ENCODE results near the gene COLEC12.

The COLEC12 gene

DNA sequence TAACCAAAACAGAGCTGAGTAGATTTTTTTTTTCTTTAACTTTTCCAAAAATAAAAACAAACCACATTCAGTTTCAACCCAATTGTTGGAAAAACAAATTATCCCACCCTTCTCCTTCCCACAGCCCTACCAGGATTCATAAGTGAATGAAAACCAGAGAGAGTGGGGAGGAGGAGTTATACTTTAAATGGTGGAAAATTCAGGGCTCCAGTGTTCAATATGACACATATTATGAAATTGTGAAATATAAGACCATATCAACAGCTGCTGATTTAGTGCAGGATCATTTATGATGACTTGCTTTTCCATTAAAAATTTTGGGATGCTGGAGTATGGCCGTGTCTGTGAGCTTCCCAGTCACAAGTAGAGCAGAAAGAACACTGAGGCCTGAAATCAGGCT lies 26.7 kb downstream of the COLEC12 start:
- no peak for DNase-seq

DNA sequence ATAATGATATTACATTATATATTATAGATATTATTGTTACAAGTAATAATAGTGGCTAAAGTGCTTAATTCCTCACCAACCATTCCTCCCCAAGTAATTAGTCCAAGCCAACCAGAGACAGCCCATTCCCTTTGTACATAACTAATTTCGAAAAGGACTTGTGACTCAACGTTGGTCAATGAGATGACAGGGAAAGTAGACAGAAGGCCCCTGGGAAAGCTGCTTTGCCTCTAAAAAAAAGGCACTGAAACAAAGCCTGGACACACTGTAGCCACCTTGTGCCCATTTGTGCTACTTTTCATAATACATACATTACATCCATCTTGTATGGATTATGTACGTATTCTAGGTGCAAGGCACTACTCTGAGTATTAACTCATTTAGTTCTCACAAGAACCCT lies 28.8 kb downstream of the COLEC12 start:
- DNase-seq, result no peak

DNA sequence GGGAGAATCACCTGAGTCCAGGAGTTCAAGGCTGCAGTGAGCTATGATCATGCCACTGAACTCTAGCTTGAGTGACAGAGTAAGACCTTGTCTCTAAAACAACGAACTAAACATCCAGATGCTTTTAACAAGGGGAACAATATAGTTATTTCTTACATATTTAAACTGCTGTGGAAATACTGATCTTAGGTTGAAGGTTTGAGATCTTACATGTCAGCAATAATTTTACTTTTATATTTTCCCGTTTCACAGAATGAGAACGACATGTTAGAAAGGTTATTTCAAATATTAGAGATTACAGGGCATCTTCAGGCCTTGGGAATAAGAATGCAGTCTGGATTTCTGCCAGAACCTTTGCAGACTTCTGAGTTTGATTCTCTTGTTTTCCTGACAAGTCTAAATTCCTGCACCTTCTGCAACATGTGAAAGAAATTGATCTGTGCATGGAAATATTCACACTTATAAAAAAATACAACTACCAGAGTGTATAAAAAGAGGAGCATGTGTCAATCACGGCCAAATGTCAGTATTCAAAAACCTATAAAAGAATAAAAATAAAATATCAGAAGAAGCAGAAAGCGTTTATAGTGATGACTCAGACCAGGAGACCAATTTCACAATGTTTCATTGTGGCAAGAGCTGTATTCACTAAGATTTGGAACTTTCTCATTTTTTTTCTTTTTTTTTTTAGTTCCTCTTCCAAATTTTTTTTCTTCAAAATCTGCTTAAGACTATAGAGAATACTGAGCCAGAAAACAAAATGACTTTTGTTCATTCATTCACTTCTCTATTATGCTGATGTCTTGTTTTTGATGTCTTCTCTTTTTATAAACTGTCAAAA lies 29.6 kb downstream of the COLEC12 start:
- no peak for DNase-seq

DNA sequence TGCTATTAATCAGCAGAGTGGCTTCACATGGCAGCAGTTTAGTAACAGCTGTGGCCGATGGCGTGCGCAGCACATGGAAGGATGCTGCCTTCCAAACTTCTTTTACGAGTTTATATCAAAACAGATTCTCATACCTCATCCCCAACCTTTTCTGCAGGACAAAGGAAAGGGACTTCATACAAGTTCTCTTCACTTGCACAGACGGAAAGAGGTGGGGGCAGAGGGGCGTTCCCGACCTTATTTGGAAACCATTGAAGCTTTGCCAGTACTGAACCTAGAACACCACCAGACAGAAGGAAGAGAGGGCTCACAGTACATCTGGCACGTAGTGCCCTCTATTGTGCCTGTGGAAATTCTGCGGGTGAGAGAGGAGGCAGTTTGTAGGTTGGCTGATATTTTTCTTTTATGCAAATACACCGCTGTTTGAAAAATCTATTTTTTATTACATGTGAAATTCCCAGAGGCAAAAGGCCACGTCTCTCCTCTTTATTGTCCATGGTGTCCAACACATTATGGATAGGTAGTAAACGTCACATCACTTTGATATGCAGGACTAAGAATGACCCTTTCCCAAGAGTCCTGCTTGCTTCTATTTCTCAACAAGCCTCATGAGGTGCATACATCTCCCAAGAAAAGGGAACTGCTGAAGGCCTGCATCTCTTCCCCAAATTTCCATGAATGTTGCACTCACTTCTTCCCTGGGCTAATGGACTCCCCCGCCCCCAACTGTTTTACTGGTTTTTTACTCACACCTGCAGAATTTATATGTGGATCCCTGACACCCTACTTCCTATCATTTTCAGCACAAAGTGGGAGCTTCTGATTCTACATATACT lies 31.3 kb downstream of the COLEC12 start:
- no peak for DNase-seq

DNA sequence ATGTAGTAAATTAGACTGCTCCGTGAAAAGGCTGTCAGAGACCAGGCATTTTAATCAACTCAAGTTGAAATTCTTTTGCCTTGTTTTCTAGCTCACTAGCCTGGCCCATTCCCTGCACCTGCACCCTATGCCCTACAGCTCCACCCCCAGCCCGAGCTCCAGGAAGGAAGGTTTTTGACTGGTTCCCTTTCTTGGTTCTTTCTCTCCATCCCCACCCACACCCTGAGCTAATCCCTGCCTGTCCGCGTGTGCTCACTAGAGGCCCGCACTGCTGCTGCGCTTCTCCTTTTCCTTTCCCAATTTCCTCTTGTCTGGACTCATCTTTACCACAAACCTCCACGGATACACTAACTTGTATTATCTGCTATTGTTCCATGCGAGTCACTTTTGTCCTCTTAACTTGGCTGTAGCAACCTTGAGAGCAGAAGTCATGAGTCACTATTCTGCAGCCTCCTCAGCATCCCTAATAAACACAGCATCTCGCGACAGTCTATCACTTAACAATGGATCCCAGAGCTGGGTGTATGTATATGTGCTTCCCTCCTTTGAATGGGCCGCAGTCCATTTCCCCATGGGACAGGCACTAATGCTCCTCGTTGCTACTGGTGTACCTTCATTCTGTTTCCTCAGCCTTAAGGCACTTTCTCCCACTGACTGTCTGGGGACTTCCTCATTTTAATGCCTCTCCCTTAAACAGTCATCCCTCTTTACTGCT lies 36.5 kb downstream of the COLEC12 start:
- no peak for DNase-seq

DNA sequence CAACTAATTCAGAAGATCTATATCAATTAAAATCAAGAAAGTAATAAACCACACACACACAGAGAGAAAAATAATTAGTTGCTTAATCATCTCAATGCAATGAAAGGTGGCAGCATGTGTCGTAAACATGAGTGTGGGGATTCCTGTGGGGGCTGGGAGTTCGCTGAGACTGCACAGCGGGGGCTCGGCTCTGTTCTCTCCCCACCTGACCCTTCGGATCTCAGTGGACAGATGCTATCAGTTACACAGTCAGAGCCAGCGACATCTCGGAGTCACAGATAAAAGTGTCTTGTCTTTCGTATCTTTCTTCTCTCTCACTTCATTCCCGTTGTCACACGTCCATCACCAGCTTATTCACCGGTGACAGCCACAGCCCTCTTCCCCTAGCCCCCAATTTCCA lies 37.1 kb downstream of the COLEC12 start:
- no peak for DNase-seq

DNA sequence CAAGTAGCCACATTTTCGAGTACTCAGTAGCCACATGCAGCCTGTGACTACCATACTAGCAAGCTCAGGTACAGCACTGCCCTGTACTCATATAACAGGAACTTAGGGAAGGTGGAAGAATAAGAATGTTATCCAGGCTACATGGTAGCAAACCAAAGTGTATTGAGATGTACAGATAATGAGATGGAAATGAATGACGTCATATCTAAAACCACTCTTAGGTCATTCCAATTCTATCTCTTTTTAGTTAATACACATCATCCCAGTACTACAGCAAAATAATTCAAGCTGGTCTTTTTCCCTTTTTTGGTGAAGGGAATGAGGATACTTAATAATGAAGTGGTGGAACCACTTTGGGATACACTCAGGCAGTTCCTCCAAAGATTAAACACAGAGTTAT lies 38.7 kb downstream of the COLEC12 start:
- DNase-seq, result no peak

DNA sequence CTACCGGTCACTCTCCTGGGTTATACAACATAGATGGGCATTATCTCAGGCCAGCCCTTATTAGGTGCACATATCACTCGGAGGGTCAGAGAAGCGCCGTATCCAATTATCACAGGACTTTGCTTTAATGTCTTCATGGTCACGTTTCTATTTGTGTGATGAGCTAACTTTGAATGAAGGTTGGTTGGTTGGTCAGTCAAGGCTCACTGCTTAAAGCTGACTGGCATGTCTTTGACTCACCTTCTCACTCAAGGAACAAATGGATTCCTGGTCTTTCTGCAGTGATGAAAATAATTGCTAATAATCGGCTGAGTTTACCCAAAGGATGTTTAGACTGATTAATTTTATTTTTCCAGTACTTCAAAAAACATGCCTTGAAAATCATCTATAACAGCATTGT lies 39.7 kb downstream of the COLEC12 start:
- no peak for DNase-seq

DNA sequence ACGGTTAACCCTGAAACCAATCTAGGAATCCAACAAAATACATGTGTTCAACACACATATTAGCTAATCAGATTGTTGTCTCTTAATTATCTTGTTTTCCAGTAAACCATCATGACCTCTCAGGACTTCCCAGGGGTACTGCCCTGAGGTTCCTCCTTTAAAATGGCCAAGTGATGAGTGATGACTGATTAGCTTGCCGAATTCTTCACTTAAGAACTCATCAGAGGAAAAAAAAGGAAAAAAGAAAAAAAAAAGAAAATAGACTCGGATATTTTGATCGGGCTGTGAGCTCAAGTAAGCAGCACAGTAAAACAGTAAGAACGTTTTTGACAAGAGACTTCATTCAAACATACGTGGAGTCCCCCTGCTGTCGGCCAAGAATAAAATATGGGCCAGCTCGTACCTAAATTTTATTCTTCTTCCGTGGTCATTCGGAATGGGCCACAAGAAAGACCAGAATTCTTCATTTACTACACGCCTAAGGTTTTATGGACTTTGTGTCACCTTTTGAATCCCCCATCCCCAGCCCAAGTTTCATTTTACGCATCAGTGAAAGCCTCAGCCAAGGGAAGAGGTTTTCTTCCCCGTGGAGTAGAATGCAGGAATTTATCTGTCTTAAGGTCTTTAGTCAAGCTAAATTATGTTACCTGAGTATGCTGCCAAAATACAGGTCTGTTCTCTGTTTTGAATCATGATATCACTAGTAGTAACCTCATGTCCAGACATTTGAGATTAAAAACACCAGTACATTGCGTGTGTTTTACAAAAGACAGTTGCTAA lies 40.5 kb downstream of the COLEC12 start:
- DNase-seq, result no peak

DNA sequence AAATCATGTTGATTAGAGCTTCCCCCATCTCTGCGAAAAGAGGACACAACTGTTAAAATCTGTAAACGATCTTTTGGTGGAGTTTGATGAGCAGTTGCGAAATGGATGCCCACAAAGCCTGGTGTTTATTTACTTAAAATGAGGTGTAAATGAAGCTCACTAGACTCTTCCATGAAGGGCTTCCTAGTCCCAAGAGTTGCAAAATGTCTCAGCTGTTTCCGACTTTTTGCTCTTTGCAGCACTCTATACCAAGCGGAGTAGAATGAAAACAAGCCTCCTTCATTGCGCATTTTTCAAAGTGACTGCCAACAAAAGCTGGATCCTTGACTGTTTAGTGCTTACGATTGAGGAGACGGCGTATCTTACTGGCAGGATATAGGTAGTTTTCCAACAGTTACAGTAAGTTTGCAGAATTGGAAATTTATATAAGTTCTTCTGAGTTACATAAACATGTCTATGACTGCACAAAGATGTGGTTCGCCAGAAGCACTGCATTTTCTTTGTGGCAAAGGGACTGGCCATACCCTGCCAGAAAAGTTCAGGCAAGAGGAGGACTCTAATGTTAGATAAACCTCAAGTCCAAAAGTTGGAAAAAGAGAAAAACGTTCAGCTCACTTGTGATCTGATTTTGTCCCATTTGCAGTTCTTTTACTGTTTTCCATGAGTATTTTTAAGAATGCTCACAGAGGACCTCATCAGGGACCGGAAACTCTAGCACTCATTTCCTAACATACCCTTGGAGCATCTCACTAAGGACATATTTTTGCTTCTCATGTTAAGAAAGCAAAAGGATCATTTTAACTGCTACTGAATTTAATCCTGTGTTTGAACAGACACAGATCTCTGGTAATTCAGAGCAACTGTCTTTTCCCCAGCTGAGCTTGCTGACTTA lies 42.7 kb downstream of the COLEC12 start:
- no peak for DNase-seq

DNA sequence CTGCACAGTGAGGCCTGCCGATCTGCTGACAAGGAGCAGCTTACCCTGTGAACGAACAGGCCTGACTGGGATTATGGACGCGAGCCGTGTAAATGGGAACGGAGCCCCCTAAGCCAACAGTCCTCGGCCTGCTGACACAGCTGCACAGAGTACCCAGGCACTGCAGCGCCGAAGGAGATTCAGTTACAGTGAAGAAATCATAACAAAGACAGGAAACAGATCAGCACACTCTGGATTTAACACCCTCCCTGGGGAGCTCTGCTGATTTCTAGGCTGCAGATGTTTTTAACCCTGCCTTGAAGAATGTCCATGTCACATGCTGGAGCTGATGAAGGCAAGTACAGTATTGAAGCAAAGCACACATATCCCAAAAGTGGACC lies 43.4 kb downstream of the COLEC12 start:
- DNase-seq, result no peak

DNA sequence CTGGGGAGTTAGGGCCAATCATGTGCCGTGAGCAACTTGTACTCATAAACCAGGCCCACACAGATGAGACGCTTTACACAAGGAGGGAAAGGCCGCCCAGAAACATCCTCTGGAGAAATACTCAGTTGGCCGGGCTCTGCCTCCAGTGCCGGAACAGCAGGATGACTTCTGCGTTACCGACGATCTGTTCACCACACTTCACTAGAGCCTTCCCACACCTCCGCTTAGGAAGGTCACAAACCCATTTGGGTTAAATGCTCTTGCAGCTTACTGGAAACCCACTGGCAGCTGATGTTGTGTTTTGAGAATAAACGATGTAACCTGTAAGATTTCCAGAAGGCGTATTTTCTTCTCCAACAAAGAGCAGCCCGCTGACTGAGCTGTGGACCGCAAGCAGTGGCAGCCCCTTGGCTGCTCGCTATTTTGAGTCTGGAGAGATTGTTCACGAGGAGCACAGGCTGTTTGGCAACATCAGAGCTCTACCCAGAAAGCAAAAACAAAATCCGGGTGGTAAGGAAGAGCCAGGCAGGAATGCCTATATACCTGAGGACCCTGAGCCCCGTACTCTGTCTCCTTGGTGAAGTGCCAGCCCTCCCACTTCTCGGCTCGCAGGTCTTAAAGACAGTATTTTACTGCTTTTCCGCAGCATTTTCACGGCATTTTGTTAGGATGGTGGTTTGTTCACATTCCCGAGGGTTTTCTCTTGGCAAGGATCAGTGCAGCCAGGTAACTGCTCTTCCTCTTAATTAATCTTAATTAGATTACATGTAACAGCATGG lies 44.0 kb downstream of the COLEC12 start:
- no peak for DNase-seq

DNA sequence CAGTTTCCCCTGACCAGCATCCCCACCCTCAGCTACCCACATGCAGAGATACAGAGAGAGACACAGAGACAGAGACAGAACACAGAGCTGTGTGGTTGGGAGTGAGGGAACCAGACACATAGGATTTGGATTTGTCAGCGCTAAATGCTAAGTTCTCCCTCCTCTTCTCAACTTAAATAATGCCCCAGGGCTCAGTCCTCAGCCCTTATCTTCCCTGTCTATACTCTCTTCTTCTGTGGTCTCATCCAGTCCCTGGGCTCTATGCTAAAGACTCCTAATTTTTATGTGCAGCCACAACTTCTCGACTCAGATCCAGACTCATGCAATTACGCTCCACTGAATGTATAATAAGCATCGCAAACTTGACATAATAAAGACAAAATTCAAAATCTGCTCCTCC lies 47.1 kb downstream of the COLEC12 start:
- DNase-seq, result no peak

DNA sequence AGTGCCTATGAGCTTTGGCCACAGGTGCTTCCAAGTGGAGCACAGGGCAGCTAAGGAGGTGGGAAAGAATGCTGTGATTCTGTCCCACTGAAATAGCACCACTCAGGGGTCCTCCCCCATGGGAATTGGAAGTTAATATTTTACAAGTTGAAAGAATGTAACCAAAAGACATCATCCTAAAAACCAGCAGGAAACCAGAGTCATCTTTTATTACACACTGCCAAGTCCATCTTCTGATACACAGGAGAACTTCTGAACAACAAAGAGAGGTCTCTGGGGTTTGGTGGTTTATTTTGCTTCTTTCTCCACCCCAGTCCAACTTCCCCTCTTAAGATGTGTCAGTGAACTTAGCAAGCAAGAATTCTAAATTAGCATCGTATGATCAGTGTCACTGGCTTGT lies 47.7 kb downstream of the COLEC12 start:
- DNase-seq, result no peak

DNA sequence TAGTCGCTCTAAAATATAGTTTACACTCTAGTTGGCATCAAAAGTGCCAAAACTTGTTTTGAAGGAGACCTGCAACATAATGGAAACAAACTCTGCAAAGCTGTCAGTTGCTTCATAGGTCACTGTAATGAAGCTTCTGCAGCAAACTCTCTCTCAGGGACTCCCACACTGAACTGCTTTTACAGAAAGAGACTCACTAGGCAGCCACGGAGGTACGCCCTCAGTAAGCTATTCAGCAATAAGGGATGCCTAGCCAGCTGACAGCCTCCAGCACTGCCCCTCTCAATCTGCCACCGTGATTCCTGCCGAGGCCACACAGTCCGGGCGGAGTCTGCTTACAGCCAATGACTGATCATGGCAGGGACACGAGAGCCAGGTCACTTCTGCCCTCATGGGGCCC lies 51.1 kb downstream of the COLEC12 start:
- DNase-seq, result no peak

DNA sequence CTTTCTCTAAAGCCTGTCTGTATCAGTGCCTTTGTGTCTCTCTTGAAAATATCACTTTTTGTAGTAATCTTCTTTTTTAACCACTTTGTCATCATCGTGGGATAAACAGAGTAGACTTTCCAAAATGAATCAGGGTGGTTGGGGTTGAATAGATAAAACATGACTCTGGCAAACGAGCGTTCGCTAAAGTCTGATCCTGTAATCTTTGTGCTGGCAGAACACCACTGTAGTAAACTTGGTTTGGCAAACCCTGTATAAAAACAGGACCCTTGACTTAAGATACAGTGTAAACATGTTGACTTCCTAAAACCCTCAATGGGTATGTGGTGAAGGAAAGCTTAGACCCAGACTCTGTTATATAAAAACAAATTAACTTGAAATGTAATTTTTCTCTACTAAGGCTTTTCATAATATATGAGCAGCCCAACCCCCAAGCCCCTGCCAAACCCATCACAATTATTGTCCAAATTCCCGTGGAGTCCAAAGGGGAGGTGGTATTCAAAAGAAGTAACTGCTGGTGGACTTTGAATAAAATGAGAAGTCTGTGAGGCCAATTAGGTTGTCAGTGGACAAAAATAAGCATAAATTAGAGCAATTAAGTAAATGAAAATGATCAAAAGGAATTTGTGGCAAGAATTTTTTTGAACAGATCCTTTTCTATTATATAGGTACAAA lies 52.2 kb downstream of the COLEC12 start:
- DNase-seq, result no peak

DNA sequence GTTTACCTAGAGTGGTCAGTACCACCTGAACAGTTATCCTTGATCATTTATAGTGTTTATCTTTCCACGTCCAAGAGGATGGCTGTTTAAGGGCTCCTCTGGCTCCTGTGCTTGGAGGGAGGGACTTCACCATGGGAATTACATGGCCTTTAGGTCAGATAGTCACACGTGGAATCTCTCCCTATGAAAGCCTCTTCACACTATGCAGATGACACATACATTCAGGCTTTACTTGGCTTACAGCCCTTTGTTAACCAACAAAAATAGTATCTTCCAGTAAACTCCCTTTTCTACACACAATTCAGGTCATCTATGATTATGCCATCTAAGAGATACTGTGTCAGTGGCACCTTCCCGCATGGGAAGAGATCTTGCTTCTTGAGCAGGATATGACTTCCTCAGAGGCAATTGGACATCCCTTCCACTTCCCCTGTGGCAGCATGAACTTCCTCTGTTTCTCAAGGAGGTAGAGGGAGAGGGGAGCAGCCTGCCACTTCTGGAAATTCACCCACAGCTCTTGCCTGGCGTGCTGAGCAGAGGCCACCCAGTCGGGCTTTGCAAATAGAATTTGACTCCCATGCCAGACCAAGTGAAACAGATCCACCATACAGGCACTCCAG lies 53.5 kb downstream of the COLEC12 start:
- DNase-seq, result no peak

DNA sequence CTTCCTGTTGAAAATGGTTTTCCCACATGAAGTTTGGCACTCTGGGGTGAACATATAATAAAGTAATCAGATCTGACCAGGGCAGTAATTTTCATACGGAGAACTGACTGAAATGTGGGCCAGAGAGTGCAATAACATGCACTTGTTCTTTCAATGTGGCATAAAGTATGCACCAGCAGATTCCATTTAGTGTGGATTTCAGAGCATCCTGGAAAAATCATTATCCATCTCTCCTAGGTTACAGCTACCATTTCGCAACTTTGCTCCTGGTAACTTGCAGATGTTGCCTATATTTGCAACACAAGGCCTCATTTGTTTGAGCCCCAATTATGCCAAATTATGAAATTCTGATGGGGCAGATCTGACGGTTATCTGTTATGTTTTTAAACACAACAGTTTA lies 55.4 kb downstream of the COLEC12 start:
- no peak for DNase-seq

DNA sequence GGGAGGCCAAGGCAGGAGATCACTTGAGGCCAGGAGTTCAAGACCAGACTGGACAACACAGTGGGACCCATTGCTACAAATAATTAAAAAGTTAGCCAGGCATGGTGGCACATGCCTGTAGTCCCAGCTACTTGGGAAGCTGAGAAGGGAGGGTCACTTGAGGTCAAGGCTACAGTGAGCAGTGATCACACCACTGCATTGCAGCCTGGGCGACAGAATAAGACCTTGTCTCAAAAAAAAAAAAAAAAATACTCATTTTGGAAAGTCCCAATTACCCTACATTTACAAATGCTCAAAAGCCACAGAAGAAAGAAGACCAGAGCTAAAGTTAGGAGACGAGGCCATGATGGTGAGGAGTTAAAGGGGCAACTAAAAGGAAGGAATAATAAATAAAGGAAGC lies 61.9 kb downstream of the COLEC12 start:
- no peak for DNase-seq

DNA sequence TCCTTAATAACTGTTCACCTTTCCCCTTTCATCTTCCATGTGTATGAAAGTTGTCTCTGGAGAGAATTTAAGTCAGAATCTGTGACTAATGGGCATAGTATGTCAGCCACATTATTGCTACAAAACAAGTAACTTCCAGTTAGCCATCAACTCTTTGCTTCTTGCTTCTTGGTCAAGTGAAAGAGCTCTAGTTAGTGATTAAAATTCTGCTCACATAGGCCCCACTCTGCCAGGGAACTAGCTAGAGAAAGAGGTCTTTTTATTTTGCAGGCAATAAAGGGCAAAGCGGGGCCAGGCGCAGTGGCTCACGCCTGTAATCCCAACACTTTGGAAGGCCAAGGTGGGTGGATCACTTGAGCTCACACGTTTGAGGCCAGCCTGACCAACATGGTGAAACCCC lies 64.6 kb downstream of the COLEC12 start:
- DNase-seq, result no peak

Measured in GOT3 (cell line).